Thyroid gland (tissue), 4 donors: Measurements from ENCODE around the gene STX10.

Experiments
- POLR2A ChIP-seq, 2 donors: fragments of 450-650 bp; IDR thresholded peaks; one replicate each; pipeline ENCODE4 v1.6.1; 2017; ENCODE audit warnings: antibody characterized with exemption in 2 of 2, mild to moderate bottlenecking in 2 of 2, moderate library complexity in 1 of 2
- TF ChIP-seq, protein P1 (sequence below), 6 experiments: fragments of 200-600 bp in 3 of 6; fragments of 450-650 bp in 3 of 6; sonication (generic) in 3 of 6; IDR thresholded peaks; one replicate each; pipeline ENCODE4 v1.5.1; 2016 to 2019; ENCODE audit warnings: antibody characterized with exemption in 6 of 6, mild to moderate bottlenecking in 2 of 6, inconsistent platforms in 1 of 6, moderate library complexity in 1 of 6

DNA sequence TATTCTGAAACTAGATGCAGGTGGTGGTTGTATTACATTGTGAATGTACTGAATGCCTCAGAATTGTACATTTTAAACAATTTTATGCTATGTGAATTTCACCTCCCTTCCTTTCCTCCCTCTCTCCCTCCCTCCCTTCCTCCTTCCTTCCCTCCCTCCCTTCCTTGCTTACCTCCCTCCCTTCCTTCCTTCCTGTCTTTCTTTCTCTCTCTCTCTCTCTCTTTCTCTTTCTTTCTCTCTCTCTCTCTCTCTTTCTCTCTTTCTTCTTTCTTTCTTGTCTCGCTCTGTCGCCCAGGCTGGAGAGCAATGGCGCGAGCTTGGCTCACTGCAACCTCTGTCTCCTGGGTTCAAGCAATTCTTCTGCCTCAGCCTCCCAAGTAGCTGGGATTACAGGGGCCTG, 37.2 kb upstream of the STX10 start:
- TF ChIP-seq, protein P1, sequence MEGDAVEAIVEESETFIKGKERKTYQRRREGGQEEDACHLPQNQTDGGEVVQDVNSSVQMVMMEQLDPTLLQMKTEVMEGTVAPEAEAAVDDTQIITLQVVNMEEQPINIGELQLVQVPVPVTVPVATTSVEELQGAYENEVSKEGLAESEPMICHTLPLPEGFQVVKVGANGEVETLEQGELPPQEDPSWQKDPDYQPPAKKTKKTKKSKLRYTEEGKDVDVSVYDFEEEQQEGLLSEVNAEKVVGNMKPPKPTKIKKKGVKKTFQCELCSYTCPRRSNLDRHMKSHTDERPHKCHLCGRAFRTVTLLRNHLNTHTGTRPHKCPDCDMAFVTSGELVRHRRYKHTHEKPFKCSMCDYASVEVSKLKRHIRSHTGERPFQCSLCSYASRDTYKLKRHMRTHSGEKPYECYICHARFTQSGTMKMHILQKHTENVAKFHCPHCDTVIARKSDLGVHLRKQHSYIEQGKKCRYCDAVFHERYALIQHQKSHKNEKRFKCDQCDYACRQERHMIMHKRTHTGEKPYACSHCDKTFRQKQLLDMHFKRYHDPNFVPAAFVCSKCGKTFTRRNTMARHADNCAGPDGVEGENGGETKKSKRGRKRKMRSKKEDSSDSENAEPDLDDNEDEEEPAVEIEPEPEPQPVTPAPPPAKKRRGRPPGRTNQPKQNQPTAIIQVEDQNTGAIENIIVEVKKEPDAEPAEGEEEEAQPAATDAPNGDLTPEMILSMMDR (IDR thresholded peaks at IDR 0.05), result no peak
- TF ChIP-seq POLR2A (IDR thresholded peaks at IDR 0.05), result no peak
